Measurements from ENCODE around the gene RASA2.

The RASA2 gene, protein sequence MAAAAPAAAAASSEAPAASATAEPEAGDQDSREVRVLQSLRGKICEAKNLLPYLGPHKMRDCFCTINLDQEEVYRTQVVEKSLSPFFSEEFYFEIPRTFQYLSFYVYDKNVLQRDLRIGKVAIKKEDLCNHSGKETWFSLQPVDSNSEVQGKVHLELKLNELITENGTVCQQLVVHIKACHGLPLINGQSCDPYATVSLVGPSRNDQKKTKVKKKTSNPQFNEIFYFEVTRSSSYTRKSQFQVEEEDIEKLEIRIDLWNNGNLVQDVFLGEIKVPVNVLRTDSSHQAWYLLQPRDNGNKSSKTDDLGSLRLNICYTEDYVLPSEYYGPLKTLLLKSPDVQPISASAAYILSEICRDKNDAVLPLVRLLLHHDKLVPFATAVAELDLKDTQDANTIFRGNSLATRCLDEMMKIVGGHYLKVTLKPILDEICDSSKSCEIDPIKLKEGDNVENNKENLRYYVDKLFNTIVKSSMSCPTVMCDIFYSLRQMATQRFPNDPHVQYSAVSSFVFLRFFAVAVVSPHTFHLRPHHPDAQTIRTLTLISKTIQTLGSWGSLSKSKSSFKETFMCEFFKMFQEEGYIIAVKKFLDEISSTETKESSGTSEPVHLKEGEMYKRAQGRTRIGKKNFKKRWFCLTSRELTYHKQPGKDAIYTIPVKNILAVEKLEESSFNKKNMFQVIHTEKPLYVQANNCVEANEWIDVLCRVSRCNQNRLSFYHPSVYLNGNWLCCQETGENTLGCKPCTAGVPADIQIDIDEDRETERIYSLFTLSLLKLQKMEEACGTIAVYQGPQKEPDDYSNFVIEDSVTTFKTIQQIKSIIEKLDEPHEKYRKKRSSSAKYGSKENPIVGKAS

DNA sequence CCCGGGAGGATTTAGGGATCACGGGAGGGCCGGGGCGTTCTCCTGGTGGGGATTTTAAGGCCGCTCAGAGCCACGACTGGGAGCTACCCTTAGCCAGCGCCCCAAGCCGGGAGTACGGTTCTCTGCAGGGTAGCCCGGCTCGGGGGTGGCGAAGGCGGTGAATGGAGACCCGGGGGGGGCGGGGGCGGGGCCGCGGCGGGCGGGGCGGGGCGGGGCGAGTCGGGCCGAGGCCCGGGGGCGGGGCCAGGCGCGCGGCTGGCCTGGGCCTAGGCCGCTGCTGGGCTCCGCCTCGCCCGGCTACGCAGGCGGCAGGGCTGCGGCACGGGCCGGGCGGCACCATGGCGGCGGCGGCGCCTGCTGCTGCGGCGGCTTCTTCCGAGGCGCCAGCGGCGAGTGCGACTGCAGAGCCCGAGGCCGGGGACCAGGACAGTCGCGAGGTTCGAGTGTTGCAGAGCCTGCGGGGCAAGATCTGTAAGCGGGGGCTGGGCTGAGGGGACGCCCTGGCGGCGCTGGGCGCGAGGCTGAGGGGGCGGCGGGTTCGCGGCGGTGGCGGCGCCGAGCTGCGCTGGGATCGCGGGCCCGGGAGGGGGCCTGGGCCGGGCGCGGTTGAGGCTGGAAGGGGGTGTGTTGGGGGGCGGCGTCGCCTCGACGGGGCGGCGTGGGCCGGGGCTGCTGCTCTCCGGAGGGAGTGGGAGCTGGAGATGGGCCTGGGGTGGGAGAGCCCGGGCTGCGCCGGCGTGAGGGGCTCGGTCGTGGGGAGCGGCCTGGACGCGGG lies at the start of gene RASA2:
RASA2 (plus strand) TSS at position 282 of the 775 bp plus-strand sequence; CDS start at position 339, 57 bp downstream.
- peak; percentile 70 for DNase-seq (ENCODE audit: low read depth)

DNA sequence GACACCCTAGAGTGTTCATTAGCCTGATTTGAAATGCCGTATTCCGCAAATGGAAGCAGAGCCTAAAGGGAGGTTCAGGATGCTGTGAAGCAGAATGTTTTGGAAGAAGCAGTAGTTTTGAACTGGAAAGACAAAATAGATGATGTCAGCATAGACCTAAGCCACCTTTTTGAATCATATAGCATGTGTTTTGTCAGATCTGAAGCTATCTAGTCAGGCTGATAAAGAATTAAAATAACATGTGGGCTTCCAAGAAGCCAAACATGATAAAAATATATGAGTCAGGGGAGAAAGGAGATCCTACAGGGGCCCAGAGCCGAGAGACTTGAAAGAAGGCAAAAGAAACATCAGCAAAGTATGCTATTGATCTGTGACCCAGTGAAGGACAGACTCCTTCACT lies 47.2 kb upstream of the RASA2 start:
- DNase-seq (ENCODE audit: low read depth) = no peak

DNA sequence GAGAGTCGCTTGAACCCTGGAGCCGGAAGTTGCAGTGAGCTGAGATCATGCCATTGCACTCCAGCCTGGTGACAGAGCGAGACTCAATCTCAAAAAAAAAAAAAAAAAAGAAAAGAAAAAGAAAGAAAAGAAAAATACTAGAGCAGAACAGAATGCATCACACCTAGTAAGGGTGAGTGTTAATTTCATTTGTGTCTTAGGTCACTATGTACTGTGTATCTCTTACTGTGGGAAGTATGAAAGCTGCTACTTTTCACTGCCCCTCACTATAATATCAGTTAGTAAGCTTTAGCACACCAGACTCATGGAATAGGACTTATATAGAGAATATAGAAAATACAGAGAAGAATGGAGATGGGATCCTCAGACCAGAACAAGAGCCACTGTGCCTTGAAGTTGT lies 45.9 kb upstream of the RASA2 start:
- DNase-seq (ENCODE audit: low read depth) = no peak

DNA sequence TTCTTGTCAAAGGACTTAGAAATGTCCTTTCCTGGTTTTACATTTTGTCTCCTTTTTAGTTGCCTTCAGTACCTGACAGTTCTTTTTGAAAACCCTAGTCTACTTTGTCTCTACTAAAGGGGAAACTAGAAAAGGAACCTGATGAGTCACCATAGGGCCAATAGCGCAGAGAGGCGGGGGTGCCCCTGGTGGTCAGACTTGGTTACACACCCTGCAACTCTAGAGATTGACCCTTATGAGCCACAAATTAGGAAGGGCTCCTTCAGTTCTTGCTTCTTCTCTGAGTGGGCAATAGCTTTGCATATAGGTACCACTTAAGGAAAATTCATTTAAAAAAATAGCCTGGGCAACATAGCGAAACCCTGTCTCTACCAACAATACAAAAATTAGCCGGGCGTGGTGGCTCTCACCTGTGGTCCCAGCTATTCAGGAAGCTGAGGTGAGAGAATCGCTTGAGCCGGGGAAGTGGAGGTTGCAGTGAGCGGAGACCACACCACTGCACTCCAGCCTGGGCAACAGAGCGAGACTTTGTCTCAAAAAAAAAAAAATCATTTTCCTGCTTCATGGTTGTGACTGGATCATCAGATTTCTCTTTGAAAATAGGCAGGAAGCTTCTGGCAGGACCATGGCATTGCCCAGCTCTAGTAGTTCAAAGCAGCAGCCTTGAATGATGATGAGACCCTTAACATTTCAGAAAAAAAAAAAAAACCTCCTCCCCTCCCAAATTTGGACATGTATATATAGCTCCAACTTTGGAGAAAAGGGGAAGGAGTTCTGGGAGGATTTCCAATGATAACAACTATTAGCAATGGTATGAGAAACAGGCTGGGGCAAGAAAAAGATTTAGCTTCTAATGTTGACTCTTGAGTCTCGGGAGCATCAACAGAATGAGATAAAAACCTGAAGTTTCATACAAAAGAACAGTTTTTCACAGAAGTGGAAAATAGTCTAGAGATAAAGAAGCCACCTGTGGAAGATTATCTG lies 45.2 kb upstream of the RASA2 start:
- DNase-seq (ENCODE audit: low read depth) = peak; percentile 74

DNA sequence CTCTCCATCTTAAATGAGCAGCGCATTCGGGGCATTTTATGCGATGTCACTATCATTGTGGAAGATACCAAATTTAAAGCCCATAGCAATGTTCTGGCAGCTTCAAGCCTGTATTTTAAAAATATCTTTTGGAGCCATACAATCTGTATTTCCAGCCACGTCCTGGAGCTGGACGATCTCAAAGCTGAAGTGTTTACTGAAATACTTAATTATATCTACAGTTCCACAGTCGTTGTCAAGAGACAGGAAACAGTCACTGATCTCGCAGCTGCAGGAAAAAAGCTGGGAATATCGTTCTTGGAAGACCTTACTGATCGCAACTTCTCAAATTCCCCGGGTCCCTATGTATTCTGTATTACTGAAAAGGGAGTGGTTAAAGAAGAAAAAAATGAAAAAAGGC lies 44.4 kb upstream of the RASA2 start:
- no peak for DNase-seq (ENCODE audit: low read depth)

DNA sequence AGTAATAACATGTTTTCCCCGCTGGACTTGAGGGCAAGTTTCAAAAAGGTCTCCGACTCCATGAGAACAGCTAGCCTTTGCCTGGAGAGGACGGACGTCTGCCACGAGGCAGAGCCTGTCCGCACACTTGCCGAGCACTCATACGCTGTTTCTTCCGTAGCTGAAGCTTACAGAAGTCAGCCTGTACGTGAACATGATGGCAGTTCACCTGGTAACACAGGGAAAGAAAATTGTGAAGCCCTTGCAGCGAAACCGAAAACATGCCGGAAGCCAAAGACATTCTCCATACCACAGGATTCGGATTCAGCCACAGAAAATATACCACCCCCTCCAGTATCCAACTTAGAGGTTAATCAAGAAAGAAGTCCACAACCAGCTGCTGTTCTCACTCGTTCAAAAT lies 43.9 kb upstream of the RASA2 start:
- DNase-seq (ENCODE audit: low read depth) = no peak

DNA sequence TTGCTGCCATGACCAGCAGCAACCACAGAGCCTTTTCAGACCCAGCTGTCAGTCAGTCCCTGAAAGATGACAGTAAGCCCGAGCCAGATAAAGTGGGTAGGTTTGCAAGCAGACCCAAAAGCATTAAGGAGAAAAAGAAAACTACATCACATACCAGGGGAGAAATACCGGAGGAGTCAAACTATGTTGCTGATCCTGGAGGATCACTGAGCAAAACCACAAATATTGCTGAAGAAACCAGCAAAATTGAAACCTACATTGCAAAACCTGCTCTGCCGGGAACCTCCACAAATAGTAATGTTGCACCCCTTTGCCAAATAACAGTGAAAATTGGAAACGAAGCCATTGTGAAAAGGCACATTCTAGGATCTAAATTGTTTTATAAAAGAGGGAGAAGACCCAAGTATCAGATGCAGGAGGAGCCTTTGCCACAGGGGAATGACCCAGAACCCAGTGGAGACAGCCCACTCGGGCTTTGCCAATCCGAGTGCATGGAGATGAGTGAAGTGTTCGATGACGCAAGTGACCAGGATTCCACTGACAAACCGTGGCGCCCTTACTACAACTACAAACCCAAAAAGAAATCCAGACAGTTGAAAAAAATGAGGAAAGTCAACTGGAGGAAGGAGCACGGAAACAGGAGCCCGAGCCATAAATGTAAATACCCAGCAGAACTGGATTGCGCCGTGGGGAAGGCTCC lies 42.1 kb upstream of the RASA2 start:
- no peak for DNase-seq (ENCODE audit: low read depth)

DNA sequence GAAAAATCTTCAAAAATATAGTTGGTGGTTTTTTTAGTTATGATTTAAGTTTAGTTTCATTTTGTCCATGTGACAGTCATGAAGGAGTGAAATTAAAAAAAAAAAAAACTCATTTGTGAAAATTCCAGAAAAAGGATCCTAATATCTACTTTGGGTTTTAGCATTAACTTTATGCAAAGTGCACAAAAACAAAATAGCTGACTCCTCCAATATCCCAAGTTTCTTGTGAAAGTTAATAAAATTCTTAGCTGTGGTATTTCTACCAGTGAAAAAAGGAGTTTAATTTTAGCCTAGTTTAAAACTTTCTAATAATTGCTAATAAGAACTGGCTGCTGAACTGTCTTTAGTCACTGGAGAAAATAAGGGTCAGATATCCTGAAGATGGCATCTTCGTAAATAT lies 40.8 kb upstream of the RASA2 start:
- DNase-seq (ENCODE audit: low read depth) = no peak

DNA sequence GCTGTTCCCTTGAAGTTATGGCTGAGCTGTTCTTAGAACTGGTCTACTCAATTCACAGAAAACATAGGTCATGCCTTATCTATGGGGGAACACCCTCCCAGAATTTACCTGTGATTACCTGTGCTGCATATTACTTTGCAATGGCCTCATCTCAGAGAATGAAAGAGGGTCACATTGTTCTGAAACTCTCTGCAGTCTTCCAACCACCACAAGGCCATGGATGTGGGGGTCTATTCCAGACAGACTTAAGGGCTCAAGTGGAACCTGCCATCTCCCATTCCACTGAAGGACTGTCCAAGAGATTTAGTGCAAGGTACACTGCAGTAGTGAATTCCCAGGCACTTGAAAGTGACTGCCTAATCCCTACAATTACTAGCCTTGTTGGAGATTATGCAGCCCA lies 40.1 kb upstream of the RASA2 start:
- no peak for DNase-seq (ENCODE audit: low read depth)

DNA sequence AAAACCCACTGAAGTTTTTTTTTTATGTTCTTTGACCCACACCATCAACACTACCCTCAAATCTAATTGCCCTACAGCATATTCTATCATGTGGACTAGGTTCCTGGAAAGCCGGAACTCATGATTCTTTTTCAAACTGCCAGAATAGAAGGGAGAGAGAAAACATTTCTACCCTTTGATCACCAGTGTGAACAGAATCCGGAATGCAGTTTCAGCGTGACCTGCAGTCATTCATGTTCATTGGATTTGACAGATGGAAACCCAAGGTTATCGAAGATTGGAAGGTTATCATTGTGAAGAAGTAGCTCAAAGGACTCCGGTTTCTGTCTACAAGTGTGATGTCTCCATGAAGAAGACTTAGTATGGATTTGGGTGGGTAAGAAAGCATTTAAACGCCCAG lies 39.4 kb upstream of the RASA2 start:
- DNase-seq (ENCODE audit: low read depth) = no peak

DNA sequence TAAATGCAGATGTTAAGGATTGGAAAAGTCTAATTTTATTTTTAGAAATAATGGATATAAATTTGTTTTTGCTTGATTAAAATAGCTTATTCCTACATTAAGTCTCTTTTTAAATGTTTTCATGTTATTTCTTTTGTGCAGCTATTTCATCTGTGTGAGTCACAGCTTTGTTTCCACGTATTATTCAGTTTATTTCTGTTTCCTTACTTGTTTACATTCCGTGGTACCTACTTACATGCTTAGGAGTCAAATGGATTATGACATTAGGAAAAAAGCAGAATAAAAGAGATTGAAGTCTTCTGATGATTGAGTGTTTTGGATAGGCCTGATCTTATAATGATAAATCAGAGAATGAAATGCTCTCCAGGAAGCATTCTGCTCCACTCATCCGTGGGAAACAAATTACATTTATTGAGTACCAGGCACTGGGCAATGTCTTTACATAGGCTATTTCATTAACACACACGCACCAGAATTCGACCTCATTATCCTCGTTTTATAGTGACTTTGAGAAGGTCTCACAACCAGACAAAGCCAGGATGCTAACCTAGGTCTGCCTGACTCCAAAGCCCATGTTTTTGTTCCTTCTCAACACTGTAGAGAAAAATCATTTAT lies 38.1 kb upstream of the RASA2 start:
- no peak for DNase-seq (ENCODE audit: low read depth)

DNA sequence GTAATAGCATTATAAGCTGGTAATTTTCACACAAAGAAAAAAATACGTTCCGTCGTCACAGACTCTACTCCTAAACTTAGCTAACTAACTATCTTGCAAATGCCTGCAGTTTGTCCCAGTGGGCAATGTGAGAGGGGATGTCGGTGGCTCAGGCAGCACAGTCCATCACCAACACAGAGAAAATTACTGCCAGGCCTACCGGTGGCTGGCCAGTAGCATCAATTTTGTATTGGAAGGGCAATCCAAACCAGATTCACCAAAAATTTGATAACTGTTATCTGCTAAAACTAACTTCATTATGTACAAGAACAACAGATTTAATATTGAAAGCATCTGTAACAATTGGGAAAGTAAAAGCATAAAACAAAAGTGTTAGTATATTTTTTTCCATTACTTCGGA lies 37.4 kb upstream of the RASA2 start:
- DNase-seq (ENCODE audit: low read depth) = no peak

DNA sequence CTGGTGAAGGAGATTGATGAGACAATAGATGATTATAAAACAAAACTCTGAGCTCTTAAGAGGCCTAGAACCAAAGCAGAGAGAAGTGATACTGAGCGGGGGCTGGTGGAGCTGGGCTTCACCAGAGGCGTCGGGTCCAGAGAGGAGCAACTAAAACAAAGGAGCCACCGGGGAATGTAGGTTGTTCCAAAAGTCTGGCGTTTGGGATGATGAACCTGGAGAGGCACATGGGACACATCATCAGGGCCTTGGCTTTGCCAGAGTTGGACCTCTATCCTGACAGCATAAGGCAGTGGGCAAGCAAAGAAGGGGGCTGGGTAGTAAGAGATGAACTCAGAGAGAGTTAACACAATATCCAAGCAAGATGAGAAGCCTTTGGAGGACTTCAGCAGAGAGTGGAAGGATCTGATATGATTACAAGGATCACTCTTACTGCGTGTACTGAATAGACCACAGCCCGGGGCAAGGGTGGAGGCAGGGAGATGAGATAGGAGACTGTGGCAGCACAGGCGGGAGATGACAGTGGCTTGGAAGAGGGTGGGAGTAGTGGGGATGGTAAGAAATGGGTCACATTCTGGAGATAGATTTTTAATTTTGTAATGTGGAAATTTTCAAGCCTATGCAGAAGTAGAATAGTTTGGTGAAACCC lies 36.0 kb upstream of the RASA2 start:
- no peak for DNase-seq (ENCODE audit: low read depth)

DNA sequence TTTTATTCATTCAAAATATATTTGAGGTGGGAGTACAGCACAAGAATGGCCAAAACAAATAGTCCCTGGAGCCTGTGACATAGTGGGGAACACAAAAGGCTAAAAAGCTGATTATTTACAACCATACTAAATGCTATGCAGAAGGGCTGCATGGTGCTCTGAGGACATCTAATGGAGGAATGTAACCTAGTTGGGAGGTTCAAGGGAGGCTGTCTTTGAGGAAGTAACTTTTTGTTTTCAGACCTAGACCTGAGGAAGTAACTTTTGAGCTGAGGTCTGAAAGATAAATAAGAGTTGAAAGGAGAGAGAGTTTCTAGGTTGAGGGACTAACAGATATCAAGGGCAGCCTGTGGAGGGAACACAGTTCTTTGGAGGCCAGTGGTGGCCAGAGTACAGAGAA lies 34.8 kb upstream of the RASA2 start:
- DNase-seq (ENCODE audit: low read depth) = no peak

DNA sequence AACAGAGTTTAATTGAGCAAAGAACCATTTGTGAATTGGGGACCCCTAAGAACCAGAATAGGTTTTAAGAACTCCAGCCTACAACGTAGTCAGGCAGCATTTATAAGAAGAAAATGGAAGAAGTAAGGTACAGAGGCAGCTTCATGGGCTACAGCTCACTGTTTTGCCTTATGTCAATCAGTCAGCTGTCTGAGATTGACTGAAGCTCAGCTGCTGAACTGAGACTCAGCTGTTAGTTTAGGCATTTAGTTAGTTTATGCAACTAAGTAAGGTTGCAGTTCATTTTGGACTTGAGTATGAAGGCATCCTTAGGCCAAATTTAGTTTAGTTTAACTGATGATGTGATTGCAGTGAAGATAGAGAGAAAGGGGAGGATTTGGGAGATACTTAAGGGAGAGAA lies 34.1 kb upstream of the RASA2 start:
- DNase-seq (ENCODE audit: low read depth) = no peak

DNA sequence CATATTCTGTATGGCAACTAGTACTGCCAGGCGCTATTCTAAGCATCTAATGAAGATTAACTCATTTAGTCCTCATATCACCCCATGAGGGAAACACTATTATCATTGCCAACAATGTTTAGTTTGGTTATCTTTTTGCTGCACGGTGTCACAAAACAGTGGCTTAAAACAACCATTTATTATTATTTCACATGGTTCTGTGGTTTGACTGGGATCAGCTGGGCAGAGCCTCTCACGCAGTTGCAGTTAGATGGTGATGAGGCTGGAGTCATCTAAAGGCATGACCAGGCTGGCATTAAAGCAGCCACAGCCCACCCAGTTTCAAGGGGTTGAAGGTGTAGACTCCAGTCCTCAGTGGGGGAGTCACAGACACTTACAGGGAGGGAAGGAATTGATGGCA lies 32.8 kb upstream of the RASA2 start:
- DNase-seq (ENCODE audit: low read depth) = no peak

DNA sequence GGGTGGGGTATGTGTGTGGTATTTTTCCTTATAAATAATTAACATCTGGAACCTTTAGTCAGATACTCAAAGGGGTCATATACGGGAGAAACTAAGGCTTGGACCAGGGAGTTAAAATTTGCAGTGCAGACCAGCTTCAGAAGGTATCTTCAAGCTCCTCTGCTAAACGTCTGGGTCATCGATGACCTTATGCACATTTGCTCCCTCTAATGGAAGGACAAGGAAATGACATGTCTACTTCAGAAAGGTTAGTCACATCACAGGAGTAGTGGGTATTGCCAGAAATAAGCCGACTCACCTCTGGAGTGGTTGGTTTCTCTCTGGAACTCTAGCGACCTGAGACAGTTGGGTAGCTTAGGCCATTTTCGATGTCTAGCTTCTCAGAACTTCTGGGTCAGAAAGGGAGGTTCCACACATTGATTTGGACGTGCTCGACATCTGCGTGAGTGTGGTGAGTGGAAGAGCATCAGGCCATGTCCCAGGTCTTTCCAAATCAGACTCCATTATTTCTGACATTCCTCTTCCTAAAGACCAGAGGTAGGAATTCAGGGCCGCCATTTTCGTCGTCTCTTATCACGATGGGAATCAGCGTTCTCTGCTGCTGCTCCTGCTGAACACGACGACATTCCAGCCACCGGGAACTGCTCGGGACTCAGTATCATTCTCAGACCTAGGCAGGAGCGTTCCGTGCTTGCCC lies 31.8 kb upstream of the RASA2 start:
- DNase-seq (ENCODE audit: low read depth) = no peak

DNA sequence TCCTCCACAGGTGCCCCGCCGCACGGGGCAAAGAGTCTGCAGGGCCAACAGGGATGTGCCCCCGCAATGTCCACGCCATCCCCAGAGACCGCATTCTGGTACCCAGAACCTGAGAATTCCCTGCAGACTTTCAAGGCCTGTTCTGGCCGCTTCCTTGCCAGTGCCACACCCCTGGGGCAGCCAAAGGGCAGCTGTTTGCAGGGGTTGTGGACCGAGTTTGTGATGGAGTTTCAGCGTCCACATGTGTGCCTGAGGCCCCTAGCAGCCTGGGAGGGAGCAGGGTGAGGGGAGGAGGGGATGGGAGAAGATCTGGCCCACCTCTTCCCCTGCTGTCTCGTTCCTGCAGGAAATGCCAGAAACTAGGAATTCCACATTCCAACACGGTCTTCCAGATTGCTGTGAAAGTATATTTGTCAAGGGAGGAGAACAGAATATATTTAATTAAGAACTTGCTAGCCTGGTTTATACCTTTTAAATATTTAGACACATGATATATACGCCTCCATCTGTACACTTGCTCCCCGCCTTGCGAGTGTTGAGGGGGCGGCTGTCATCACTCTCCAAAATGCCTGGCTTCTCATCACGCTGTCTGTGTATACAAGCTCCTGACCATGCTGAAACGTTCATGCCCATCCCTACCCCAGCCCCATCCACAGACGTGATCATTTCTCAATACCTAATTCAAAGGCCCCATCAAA lies 31.1 kb upstream of the RASA2 start:
- no peak for DNase-seq (ENCODE audit: low read depth)

DNA sequence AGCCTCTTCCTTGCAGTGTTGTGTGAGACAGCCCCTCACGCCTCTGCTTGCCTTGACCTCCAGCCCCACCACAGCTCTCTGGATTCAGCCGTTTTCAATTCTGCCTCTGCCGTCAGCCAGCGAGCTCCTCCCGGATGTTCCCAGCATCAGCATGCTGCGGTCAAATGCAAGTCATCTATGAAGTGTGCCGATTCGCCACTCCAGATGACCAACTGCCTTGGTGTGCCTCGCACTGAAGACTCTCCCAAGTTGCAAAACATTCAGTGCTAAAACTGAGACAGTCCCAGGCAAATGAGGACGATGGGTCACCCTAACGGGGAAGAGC lies 30.6 kb upstream of the RASA2 start:
- DNase-seq (ENCODE audit: low read depth) = no peak
